Measurements from ENCODE around the gene DLD. TPM values are rescaled to one million over a fixed set of nuclear protein-coding genes. Genes with fewer than 3 reads are reported as not detected.
"Not testable (repeated sequence)": the region's sequence is repeated elsewhere in the genome, so short reads cannot be mapped to it uniquely, and the experiment has no call there.

The DLD gene
- total and polyA plus RNA-seq, 4 donors, result 49.4 to 121 (median 67.1) TPM

- Histone ChIP-seq H3K36me3 (ENCODE audit: control insufficient read depth in 4 of 4, insufficient read depth in 3 of 4, low read depth in 1 of 4, low read length in 3 of 4) (peaks cover 0 to 45% (median 30%) of the 10 kb centered on the region in 4 donors), H3K4me1 (ENCODE audit: control insufficient read depth in 4 of 4, insufficient read depth in 4 of 4, low read length in 3 of 4) (no peaks in the 10 kb centered on the region)
These were observed 29.2 kb downstream of the DLD start for GRCh38 chr7:107920048-107920772.

GRCh38 chr7:107921826-107922225 is 30.8 kb downstream of the DLD start:
- WGBS, result 51% methylated on average over 2 of the region's 2 CpGs
- H3K36me3 ChIP-seq (ENCODE audit: control insufficient read depth in 4 of 4, insufficient read depth in 3 of 4, low read depth in 1 of 4, low read length in 3 of 4), result peaks cover 0 to 50% (median 23%) of the 10 kb centered on the region in 4 donors
- H3K4me3 ChIP-seq (ENCODE audit: low read depth in 1 of 3, low read length in 3 of 3); H3K27me3 ChIP-seq (ENCODE audit: control insufficient read depth in 4 of 4, insufficient read depth in 4 of 4, low read length in 3 of 4); H3K27ac ChIP-seq (ENCODE audit: low read depth in 1 of 2, low read length in 2 of 2); H3K9ac ChIP-seq (ENCODE audit: low read depth in 1 of 2, low read length in 2 of 2); DNase-seq (ENCODE audit: low spot score); H3K9me3 ChIP-seq (ENCODE audit: control insufficient read depth in 4 of 4, low read length in 3 of 4); H3K4me1 ChIP-seq (ENCODE audit: control insufficient read depth in 4 of 4, insufficient read depth in 4 of 4, low read length in 3 of 4): not testable (repeated sequence)

More at GRCh38 chr7:107920048-107920772, 29.2 kb downstream of the DLD start:
- Histone ChIP-seq H3K27ac (ENCODE audit: low read depth in 1 of 2, low read length in 2 of 2) (no peak overlapping the region), H3K9me3 (ENCODE audit: control insufficient read depth in 4 of 4, low read length in 3 of 4) (no peaks in the 10 kb centered on the region), H3K4me3 (ENCODE audit: low read depth in 1 of 3, low read length in 3 of 3) (no peak overlapping the region), H3K27me3 (ENCODE audit: control insufficient read depth in 4 of 4, insufficient read depth in 4 of 4, low read length in 3 of 4) (no peaks in the 10 kb centered on the region), H3K9ac (ENCODE audit: low read depth in 1 of 2, low read length in 2 of 2) (no peak overlapping the region)
- WGBS, result 43% methylated on average over 1 of the region's 1 CpG
- DNase-seq (ENCODE audit: low spot score), result no peak
- no peak for TF ChIP-seq ATF3 (IDR thresholded peaks at IDR 0.05)
- TF ChIP-seq CTCF (IDR thresholded peaks at IDR 0.05; ENCODE audit: low read depth, low read length, missing input control), result no peak
- TF ChIP-seq REST (IDR thresholded peaks at IDR 0.05), result no peak
- TF ChIP-seq JUND (IDR thresholded peaks at IDR 0.05), result no peak

- Histone ChIP-seq H3K36me3 (ENCODE audit: control insufficient read depth in 4 of 4, insufficient read depth in 3 of 4, low read depth in 1 of 4, low read length in 3 of 4) (peaks cover 0 to 51% (median 16%) of the 10 kb centered on the region in 4 donors), H3K27me3 (ENCODE audit: control insufficient read depth in 4 of 4, insufficient read depth in 4 of 4, low read length in 3 of 4) (no peaks in the 10 kb centered on the region), H3K4me3 (ENCODE audit: low read depth in 1 of 3, low read length in 3 of 3) (no peak overlapping the region), H3K9ac (ENCODE audit: low read depth in 1 of 2, low read length in 2 of 2) (no peak overlapping the region), H3K9me3 (ENCODE audit: control insufficient read depth in 4 of 4, low read length in 3 of 4) (no peaks in the 10 kb centered on the region), H3K27ac (ENCODE audit: low read depth in 1 of 2, low read length in 2 of 2) (no peak overlapping the region), H3K4me1 (ENCODE audit: control insufficient read depth in 4 of 4, insufficient read depth in 4 of 4, low read length in 3 of 4) (no peaks in the 10 kb centered on the region)
- no peak for DNase-seq (ENCODE audit: low spot score)
- TF ChIP-seq YY1 (IDR thresholded peaks at IDR 0.05) (no peak), TAF1 (conservative IDR thresholded peaks at IDR 0.05) (no peak), ZBTB33 (IDR thresholded peaks at IDR 0.05) (no peak), FOXA2 (IDR thresholded peaks at IDR 0.05) (no peak), ATF3 (IDR thresholded peaks at IDR 0.05) (no peak), SP1 (IDR thresholded peaks at IDR 0.05) (no peak), MAX (IDR thresholded peaks at IDR 0.05) (no peak), RXRA (IDR thresholded peaks at IDR 0.05) (no peak), NR2F2 (IDR thresholded peaks at IDR 0.05) (no peak)
- 75% methylated on average over 1 of the region's 1 CpG for WGBS
These were observed 31.9 kb downstream of the DLD start for GRCh38 chr7:107922886-107923285.

Measured in liver (tissue), 9 donors.